T-helper 1 cell (primary cell): ENCODE measurements around the gene CYP2B6.
"Not testable (repeated sequence)": the region's sequence is repeated elsewhere in the genome, so short reads cannot be mapped to it uniquely, and the experiment has no call there.

ENCODE experiments used
- DNase-seq, 5 donors: peaks; one replicate each; pipeline ENCODE4 v3.0.0-alpha.2; 2012 to 2020

CYP2B6 gene

DNA sequence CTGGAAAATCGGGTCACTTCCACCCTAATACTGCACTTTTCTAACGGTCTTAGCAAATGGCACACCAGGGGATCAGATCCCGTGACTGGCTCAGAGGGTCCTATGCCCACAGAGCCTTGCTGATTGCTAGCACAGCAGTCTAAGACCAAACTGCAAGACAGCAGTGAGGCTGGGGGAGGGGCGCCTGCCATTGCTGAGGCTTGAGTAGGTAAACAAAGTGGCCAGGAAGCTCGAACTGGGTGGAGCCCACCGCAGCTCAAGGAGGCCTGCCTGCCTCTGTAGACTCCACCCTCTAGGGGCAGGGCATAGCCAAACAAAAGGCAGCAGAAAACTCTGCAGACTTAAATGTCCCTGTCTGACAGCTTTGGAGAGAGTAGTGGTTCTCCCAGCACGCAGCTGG lies 42.2 kb downstream of the CYP2B6 start:
- DNase-seq, result peak in 1 of 5 donors; percentile 23

DNA sequence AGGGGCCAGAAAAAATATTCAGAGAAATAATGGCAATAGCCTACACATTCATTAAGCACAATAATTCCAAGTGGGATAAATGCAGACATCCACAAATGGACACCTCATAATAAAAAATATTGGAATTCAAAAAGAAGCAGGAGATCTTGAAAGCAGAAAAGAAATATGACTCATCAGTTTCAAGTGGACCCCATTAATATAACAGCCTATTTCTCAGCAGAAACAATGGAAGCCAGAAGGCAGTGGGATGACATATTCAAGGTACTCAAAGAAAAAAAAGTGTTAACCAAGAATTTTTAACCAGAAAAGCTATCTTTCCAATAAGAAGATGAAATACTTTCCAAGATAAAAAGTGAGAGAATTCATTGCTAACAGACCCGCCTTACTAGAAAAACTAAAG lies 48.7 kb downstream of the CYP2B6 start:
- no peak for DNase-seq

DNA sequence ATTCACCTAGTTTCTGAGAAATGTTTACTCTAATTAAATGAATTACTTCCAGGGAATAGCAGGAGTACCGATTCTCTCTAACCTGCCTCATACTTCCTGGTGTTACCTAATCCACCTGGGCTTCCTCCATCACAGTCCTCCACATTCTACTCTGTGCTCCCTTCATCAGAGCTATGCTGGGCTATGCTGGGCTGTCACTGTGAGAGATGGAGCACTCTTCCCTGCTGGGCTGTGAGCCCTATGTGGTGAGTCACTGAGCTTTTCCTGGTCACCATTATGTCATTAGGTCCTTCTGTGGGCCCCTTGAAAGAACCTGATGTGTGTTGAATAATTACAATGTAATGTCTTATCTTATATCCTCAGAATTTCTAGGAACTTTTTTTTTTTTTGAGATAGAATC lies 54.0 kb downstream of the CYP2B6 start:
- not testable (repeated sequence) for DNase-seq

DNA sequence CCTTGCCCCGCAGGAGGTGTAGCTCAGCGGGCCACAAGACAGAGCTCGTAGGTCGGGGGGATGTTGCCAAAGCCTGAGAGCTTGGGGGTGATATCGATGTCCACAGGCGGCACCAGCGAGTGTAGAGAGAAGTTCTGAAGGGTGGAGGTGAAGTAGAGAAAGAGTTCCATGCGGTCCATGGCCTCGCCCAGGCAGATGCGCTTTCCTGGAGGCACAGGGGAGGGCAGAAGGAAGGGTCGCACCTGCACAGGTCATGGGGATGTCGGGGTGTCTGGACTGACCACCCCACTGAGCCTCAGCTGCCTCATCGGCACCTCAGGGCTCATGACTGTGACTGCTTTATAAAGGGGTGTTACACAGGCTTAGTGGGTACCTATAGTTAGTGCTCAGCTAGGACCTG lies 59.3 kb downstream of the CYP2B6 start:
- no peak for DNase-seq

DNA sequence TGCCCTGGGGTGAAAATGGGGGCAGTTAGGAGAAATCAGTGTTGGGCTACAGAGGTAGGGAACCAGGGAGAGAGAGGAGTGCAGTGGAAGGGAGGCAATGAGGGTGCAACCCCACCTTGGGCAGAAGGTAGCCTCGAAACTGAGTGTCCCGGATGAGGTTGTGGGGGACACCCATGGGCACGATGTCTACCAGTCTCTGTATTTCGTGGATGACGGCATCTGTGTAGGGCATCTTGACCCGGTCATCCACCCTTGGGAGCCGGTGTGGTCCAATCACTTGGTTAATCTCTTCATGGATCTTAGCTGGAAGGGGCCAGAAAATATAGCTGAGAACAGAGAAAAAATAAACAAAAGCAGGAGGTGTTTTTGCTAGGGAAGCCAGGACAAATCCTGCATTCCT lies 61.1 kb downstream of the CYP2B6 start:
- DNase-seq, result not testable (repeated sequence)

DNA sequence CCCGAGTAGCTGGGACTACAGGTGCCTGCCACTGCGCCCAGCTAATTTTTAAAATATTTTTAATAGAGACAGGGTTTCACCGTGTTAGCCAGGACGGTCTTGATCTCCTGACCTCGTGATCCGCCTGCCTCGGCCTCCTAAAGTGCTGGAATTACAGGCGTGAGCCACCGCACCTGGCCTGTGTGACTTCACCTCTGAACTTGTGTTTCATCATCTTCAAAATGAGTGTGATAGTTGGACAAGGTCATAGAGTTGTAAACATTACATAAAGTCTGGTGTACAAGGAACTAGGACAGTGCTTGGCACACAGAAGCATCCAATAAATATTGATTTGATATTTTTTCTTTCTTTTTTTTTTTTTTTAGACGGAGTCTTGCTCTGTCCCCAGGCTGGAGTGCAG lies 62.2 kb downstream of the CYP2B6 start:
- DNase-seq, result not testable (repeated sequence)

DNA sequence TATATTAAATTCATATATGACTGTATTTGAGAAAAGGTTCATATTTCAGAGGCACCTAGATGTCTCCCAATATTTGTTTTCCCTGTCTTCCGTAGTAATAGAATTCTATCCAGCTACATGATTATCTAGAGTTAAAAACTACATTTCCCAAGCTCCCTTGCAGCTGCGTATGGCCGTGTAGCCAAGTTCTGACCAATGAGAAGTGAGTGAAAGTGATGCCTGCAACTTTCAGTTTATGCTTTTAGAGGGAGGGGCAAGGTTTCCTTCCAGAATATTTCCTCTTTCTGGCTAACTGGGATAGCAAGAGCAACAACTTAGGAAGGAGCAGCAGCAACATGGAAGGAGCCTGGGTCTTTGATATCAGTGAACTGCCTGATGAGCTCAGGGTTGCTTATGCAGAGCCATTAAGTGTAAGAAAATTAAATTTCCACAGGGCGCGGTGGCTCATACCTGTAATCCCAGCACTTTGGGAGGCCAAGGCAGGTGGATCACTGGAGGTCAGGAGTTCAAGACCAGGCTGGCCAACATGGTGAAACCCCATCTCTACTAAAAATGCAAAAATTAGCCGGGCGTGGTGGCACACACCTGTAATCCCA lies 74.0 kb downstream of the CYP2B6 start:
- peak in 1 of 5 donors; percentile 2 for DNase-seq
